Heart left ventricle (tissue), 13 donors: ENCODE data around the gene IL12A.

Experiments
- POLR2A ChIP-seq, 2 donors: fragments of 450-650 bp; IDR thresholded peaks; one replicate each; pipeline ENCODE4 v1.6.1; 2017; ENCODE audit warnings: antibody characterized with exemption in 2 of 2, mild to moderate bottlenecking in 2 of 2, moderate library complexity in 2 of 2
- TF ChIP-seq, protein P1 (sequence below), 12 donors: fragments of 200-600 bp; sonication (generic) in 4 of 12; IDR thresholded peaks; one replicate each; pipeline versions ENCODE4 v1.5.0 to v1.8.0; 2018 to 2022; ENCODE audit warnings: antibody characterized with exemption in 12 of 12, mild to moderate bottlenecking in 5 of 12
- donor health status: ischemic (EF 13 %, LVEDD 7.1; RV severe dilation, severe dysfunction).
- donor health status: DM: no; HTN: yes; CAD: no.
- donor health status: DM: no; HTN: no; CAD: no.
- donor health status: ischemic (EF 25% LVEDD 6.9; RV normal size, moderate dysfunction).
- donor health status: ischemic (EF 25% LVEDD 5.7; RV mildly dilated, moderate dysfunction).
- donor health status: ischemic (EF 35%, LVEDD 5.7; RV mildly dilated, moderate dysfunction).
- donor health status: nonischemic (EF 11% LVEDD 7.7; RV severe dilation, severe dysfunction).
- donor health status: DM: yes; HTN: yes; CAD: no.
- donor health status: PGD.
- donor health status: ischemic (EF 29% LVEDD 5.4; RV normal size, mild dysfunction).
- donor health status: nonischemic (EF 23%, LVEDD 6.1; RV moderate dilation, normal function).

- TF ChIP-seq, protein P1, sequence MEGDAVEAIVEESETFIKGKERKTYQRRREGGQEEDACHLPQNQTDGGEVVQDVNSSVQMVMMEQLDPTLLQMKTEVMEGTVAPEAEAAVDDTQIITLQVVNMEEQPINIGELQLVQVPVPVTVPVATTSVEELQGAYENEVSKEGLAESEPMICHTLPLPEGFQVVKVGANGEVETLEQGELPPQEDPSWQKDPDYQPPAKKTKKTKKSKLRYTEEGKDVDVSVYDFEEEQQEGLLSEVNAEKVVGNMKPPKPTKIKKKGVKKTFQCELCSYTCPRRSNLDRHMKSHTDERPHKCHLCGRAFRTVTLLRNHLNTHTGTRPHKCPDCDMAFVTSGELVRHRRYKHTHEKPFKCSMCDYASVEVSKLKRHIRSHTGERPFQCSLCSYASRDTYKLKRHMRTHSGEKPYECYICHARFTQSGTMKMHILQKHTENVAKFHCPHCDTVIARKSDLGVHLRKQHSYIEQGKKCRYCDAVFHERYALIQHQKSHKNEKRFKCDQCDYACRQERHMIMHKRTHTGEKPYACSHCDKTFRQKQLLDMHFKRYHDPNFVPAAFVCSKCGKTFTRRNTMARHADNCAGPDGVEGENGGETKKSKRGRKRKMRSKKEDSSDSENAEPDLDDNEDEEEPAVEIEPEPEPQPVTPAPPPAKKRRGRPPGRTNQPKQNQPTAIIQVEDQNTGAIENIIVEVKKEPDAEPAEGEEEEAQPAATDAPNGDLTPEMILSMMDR (IDR thresholded peaks at IDR 0.05), result no peak
- TF ChIP-seq POLR2A (IDR thresholded peaks at IDR 0.05), result no peak
Measured at GRCh38 chr3:159991591-159991990, 3.0 kb downstream of the IL12A start.
